Stimulated activated CD8-positive, alpha-beta memory T cell treated with anti-CD3 and anti-CD28 coated beads, Interleukin-7, amount 100 ng/mL, for 48 hours (primary cell): ENCODE data around the gene OSM.
"Not testable (repeated sequence)": the region's sequence is repeated elsewhere in the genome, so short reads cannot be mapped to it uniquely, and the experiment has no call there.

ENCODE experiments used
- DNase-seq, 2 donors: peaks; one replicate each; pipeline ENCODE4 v3.0.0-alpha.2; 2020; ENCODE audit warnings: low read depth in 1 of 2; ENCODE audit errors: extremely low read depth in 1 of 2

OSM gene

GRCh38 chr22:30245985-30246813, 20.5 kb downstream of the OSM start, which contains the start of gene LIF:
Gene LIF (minus strand): TSS chr22:30246759. CDS start chr22:30246695, 64 bp downstream.
- no peak for DNase-seq

DNA sequence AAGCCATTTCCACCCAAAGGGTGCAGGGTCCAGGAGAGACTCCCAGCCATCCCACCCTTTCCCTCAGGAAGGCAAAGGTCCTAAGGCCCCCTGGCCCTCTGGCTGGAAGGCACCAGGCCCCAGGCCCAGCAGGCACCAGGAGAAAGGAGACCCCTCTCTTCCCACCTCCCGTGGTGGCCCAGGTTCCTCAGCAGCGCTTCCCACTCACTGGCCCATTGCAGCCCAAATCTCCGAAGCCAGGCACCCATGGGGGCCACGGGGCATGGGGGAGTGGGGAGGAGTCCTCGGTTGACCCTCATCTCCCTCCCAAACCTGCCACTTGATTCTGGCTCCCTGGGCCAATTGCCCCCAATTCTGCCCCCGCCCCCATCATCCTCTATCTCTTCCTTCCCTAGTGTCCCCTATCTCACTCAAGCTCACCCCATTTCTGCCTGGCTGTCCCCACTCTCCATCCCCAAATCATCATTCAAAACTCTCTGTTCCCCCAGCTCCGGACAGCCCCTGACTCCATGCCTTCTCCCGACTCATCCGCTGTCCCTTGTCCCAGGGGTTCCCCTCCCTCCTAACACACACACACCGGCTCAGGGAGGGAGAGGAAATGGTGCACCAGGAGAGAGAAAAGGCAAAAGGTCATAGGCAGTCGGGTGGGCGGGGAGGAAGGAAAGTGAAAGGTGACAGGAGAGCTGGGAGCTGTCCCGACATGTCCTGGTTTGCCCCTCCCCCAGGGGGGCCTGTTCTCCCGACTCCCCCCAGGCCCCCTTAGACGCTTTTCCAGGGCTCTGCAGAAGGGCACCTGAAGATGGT, 21.3 kb downstream of the OSM start:
- DNase-seq: no peak

GRCh38 chr22:30244641-30245040, 22.0 kb downstream of the OSM start:
- DNase-seq: no peak

DNA sequence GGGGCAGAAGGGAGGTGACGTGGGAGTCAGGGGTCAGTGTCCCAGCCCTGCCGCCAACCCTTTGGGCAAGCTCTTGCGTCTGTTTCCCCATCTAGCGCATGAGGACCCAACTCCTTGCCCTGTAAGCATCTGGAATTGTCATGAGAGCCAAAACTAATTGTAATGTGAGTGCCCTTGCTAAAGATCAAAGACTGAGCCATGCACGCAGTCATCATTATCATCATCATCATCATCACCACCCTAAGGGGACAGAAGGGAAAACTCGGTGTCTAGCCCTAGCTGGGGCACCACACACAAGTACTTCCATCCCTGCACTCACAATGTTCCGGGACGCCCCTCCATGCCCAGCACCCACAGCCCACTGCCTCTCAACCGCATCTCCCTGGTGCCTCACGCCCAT, 22.6 kb downstream of the OSM start:
- DNase-seq: no peak

DNA sequence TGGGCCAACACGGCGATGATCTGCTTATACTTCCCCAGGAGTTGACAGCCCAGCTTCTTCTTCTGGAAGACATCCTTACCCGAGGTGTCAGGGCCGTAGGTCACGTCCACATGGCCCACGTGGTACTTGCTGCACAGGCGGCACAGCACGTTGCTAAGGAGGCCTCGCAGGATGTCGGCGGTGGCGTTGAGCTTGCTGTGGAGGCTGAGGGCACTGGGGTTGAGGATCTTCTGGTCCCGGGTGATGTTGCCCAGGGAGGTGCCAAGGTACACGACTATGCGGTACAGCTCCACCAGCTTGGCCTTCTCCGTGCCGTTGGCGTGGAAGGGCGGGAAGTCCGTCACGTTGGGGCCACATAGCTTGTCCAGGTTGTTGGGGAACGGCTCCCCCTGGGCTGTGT, 23.0 kb downstream of the OSM start:
- DNase-seq: no peak

- no peak for DNase-seq
Observed at GRCh38 chr22:30241576-30242371, 24.9 kb downstream of the OSM start.

DNA sequence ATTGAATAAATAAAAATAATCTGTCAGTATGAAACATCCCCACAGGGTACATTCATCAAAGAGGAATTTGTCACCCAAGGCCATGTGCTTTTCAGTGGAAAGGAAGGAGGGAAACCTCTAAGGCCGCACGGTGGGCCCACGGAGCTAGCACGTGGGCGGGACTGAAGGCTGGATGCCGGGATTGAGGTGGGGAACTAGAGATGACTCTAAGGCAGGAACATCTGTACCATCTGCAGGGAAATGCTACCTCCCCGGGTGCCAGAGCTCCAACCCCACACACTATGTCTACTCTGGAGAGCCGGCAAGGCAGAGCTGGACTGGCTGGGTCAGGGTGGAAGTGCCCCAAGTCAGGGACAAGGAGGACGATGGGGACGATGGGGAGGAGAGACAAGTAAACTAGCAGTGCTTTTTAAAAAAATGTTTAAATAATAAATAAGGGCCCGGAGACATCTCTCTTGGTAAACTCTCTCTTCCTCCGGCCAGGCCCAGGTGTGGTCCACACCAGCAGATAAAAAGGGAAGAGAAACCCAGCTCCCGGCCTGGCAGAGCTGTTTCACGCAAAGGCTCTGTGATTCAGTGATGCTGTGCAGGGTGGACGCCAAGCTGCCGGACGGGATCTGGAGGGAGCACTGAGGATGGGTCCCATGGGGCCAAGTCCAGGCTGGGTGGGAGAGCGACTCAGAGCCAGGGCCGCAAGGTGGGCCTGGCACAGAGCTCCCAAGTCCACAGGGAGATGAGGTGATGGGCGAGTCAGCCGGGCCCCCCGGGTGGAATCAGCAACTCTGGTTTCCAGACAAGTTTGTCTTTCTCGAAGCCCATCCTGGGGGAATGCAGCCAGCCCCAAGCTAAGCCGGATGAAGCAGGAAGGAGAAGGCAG, 25.9 kb downstream of the OSM start:
- DNase-seq: no peak

- no peak for DNase-seq
Observed at GRCh38 chr22:30239488-30240405, 26.9 kb downstream of the OSM start.

GRCh38 chr22:30238661-30239487, 27.8 kb downstream of the OSM start:
- DNase-seq: no peak

- DNase-seq: no peak
Observed at GRCh38 chr22:30238136-30238535, 28.5 kb downstream of the OSM start.

- no peak for DNase-seq
Observed at GRCh38 chr22:30236875-30237274, 29.8 kb downstream of the OSM start.

DNA sequence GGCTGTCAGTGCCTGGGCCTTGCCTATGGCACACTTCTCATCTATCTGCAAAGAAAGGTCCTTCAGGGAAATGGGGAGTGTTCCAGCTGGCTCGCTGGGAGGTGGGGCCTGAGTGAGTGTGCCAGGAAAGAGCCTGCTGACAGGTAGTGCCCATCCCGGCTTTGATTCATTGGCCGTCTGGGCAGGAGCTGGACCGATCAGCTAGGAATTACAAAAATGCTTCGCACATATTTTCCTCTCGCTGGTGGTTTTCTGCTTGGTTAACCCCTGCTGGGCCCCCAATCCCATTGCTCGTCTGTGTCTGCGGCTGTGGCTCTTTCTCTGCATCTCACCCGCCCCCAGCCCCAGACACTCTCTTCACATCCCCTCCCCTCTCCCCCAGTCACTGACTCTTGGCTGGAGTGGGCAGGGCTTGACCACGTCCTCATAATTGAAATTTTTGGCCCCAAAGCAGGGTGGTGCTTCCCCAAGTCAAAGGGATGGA, 30.9 kb downstream of the OSM start:
- no peak for DNase-seq

DNA sequence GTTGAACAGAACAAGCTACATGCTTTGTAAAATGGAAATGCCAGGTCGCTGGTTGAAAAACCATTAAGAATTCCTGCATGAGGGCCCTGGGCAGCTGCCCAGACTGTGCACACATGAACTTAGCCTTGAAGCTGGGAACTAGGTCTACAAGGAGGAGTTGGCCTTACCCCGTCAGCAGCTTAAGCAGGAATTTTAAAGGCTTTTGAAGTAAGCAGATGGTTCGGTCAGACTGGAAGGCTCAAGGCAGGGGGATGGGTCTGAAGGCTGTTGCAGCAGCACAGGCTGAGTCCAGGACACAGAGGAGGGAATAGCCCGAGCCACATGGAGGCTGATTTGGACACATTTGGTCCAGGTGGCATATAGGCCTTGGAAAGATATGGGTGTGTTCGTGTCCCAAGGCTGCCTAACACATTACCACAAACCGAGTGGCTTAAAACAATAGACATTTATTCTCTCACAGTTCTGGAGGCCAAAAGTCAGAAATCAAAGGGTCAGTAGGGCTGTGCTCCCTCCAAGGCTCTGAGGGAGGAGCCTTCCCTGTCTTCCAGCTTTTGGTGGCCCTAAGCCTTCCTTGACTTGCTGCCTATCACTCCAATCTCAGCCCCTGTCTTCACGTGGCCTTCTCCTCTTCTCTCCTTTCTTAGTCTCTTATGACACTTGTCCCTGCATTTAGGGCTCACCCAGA, 31.7 kb downstream of the OSM start:
- no peak for DNase-seq

GRCh38 chr22:30234325-30234724, 32.3 kb downstream of the OSM start:
- DNase-seq: not testable (repeated sequence)

- DNase-seq: no peak
Observed at GRCh38 chr22:30233582-30233981, 33.1 kb downstream of the OSM start.

GRCh38 chr22:30232716-30233218, 33.9 kb downstream of the OSM start:
- no peak for DNase-seq

DNA sequence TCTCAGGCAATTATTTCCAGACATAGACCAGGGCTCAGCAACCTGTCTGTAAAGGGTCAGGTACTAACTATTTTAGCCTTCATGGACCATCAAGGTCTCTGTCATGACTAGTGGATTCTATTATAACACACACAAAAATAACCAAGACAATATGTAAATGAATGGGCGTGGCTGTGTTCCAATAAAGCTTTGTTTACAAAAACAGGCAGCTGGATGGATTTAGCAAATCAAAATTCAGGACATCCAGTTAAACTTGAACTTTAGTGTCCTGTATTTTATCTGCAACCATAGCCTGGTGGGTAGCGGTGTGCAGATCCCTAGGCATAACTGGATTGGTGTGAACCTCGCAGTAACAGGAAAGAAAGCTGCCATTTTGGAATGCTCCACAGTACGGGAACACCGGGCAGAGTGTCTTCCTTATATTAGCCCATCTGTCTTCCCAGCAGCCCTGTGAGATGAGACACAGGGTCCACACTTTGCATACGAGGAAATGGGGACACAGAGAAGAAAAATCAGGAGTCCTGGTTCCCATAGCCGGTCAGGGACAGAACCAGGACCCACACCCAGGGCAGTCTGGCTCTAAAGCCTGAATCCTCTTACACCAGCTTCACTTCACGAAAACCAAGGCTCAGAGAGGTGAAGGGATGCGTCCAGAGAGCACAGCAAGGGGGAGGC, 35.7 kb downstream of the OSM start:
- DNase-seq: no peak
